Osteocyte (in vitro differentiated cells): ENCODE measurements around the gene SLC35E2B. TPM values are rescaled to one million over a fixed set of nuclear protein-coding genes. Genes with fewer than 3 reads are reported as not detected.
"Not testable (repeated sequence)": the region's sequence is repeated elsewhere in the genome, so short reads cannot be mapped to it uniquely, and the experiment has no call there.

Experiments
- DNase-seq: peaks from one replicate; pipeline ENCODE4 v3.0.0; 2021; ENCODE audit warnings: mixed read lengths; ENCODE audit not compliant: unreplicated experiment; ENCODE audit errors: extremely low spot score
- H3K27ac Mint-ChIP-seq: one replicate; pipeline ENCODE4 v1.8.0; 2021; ENCODE audit warnings: mild to moderate bottlenecking, mixed read lengths; ENCODE audit not compliant: unreplicated experiment
- H3K27me3 Mint-ChIP-seq: one replicate; pipeline ENCODE4 v1.8.0; 2021; ENCODE audit warnings: mixed read lengths; ENCODE audit not compliant: unreplicated experiment
- H3K36me3 Mint-ChIP-seq: one replicate; pipeline ENCODE4 v1.8.0; 2021; ENCODE audit warnings: mixed read lengths; ENCODE audit not compliant: unreplicated experiment
- H3K4me1 Mint-ChIP-seq: one replicate; pipeline ENCODE4 v1.8.0; 2021; ENCODE audit warnings: mixed read lengths; ENCODE audit not compliant: unreplicated experiment
- H3K4me3 Mint-ChIP-seq: one replicate; pipeline ENCODE4 v1.8.0; 2021; ENCODE audit warnings: mild to moderate bottlenecking, moderate library complexity, mixed read lengths; ENCODE audit not compliant: unreplicated experiment
- H3K9me3 Mint-ChIP-seq: one replicate; pipeline ENCODE4 v1.8.0; 2021; ENCODE audit warnings: mixed read lengths; ENCODE audit not compliant: unreplicated experiment
- total RNA-seq: library from RNA; stranded (reverse); gene quantifications from 2 replicates; pipeline ENCODE4 v1.2.1, GENCODE V29; 2021
- TF ChIP-seq, protein P1 (sequence below): fragments of 200-600 bp; sonication (generic); IDR thresholded peaks from 2 replicates; pipeline ENCODE4 v1.5.0; 2021; ENCODE audit warnings: antibody characterized with exemption, mild to moderate bottlenecking, moderate library complexity

Gene SLC35E2B
- total RNA-seq, 1 donor from 2014 or later: 84.9 TPM

- no peaks in the 10 kb centered on the region for H3K27me3 Mint-ChIP-seq
- H3K4me3 Mint-ChIP-seq: no peak overlapping the region
- peaks cover 2% of the 10 kb centered on the region for H3K4me1 Mint-ChIP-seq
- no peaks in the 10 kb centered on the region for H3K9me3 Mint-ChIP-seq
- H3K27ac Mint-ChIP-seq: no peak overlapping the region
- no peak for DNase-seq
- TF ChIP-seq, protein P1, sequence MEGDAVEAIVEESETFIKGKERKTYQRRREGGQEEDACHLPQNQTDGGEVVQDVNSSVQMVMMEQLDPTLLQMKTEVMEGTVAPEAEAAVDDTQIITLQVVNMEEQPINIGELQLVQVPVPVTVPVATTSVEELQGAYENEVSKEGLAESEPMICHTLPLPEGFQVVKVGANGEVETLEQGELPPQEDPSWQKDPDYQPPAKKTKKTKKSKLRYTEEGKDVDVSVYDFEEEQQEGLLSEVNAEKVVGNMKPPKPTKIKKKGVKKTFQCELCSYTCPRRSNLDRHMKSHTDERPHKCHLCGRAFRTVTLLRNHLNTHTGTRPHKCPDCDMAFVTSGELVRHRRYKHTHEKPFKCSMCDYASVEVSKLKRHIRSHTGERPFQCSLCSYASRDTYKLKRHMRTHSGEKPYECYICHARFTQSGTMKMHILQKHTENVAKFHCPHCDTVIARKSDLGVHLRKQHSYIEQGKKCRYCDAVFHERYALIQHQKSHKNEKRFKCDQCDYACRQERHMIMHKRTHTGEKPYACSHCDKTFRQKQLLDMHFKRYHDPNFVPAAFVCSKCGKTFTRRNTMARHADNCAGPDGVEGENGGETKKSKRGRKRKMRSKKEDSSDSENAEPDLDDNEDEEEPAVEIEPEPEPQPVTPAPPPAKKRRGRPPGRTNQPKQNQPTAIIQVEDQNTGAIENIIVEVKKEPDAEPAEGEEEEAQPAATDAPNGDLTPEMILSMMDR: no peak
- peaks cover 30% of the 10 kb centered on the region for H3K36me3 Mint-ChIP-seq
Observed at GRCh38 chr1:1666526-1666925, 26.1 kb downstream of the SLC35E2B start.

GRCh38 chr1:1665815-1666251 lies 26.8 kb downstream of the SLC35E2B start:
- Mint-ChIP-seq H3K27ac (no peak overlapping the region), H3K36me3 (peaks cover 23% of the 10 kb centered on the region), H3K4me1 (peaks cover 2% of the 10 kb centered on the region), H3K27me3 (no peaks in the 10 kb centered on the region), H3K4me3 (no peak overlapping the region), H3K9me3 (no peaks in the 10 kb centered on the region)
- no peak for DNase-seq
- TF ChIP-seq, protein P1: peak; percentile 56

DNA sequence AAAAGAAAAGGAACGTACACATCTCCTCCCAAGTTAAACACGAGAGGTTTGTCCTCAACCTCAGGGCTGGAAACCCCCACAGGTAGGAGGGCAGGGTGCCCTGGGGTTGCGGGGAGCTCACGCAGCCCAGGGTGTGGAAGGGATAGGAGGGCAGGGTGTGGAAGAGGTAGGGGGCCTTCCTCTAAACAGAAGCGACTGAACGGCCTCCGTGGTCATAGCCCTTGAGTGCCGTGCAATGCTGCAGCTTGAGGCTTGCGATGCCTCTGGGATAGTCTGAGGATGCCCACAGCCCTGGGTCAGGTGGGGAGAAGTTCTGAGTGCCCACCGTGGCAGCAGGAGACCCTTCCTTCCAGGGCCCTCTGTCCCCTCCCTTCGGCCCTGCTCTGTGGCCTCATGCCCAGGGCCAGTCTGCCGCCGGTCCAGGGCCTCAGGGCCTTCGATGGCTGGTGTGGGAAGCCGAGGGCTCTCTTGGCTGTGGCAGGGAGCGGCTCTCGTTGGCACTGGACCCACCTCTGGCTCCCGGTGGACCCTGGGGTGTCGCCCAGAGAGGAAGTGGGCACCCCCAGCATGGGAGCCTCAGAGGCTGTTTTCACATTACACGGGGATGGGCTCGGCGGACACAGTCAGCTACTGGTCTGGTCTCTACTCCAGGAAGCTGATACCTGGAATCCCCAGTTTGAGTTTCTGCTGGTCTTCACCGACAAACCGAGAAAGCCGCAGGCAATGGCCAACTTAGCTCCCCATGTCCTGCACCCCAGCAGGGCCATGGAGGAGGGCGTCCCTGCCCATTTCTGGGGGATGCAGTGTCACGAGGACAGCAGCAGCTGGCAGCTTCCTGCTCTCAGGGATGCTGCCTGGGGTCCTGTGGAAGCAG lies 27.4 kb downstream of the SLC35E2B start:
- no peak for DNase-seq
- TF ChIP-seq, protein P1: no peak
- no peaks in the 10 kb centered on the region for H3K9me3 Mint-ChIP-seq
- H3K27me3 Mint-ChIP-seq: no peaks in the 10 kb centered on the region
- H3K27ac Mint-ChIP-seq: no peak overlapping the region
- H3K4me3 Mint-ChIP-seq: no peak overlapping the region
- peaks cover 2% of the 10 kb centered on the region for H3K4me1 Mint-ChIP-seq
- peaks cover 21% of the 10 kb centered on the region for H3K36me3 Mint-ChIP-seq

DNA sequence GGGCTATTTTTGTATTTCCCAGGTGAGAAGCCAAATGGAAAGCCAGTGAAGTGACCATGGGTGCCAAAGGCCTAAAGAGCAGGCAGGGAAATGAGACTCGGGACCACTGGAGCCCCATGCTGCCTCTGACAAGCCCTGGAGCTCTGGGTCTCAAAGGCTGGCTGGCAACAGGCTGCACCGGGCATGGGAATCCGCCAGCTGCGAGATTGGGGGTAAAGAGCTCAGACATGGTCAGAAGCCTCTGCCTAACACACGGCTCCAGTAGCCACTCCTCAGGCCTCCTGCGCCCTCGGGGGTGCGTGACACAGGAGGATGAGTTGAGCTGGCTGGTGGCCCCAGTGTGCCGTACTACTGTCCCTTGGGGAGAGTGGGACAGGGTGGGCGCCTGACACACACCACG lies 28.3 kb downstream of the SLC35E2B start:
- H3K4me3 Mint-ChIP-seq, H3K27me3 Mint-ChIP-seq, H3K27ac Mint-ChIP-seq: not testable (repeated sequence)

DNA sequence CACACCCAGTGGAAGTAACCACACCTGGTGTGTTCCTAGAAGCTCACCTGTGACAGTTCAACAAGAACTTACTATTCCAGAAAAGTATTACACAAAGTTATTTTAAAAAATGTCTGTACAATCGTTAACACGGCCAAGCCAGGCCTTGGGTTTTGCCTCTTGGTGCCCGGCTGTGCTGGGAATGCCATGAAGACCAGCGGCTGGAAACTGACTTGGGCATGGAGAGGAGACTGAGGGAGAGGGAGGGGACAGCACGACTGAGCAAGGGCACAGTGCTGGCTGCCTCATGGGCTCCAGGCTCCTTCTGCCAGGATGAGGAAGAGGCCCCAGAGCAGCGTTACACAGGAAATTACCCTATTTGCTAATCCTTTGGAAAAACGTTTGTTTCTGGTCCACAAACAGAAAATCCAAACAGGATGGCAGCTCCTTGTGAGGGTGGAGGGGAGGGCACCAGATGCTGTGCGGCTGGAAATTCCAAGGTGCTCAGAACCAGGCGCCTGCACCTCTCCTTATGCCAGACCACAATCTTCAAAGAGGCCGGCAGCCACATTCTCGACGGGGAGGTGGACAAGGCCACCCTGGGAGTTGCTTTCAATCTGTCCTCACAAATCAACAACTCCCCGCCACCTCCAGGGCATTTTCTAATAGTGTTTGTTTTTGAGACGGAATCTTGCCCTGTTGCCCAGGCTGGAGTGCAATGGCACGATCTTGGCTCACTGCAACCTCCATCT lies 29.6 kb downstream of the SLC35E2B start:
- not testable (repeated sequence) for DNase-seq, H3K4me3 Mint-ChIP-seq, H3K9me3 Mint-ChIP-seq, H3K4me1 Mint-ChIP-seq, H3K27me3 Mint-ChIP-seq
- H3K36me3 Mint-ChIP-seq: peaks cover 11% of the 10 kb centered on the region
- H3K27ac Mint-ChIP-seq: peak overlapping the region; percentile 47

More for the DNA sequence above, 28.3 kb downstream of the SLC35E2B start:
- not testable (repeated sequence) for H3K9me3 Mint-ChIP-seq, H3K4me1 Mint-ChIP-seq, DNase-seq
- peaks cover 17% of the 10 kb centered on the region for H3K36me3 Mint-ChIP-seq

- DNase-seq, H3K36me3 Mint-ChIP-seq, H3K4me3 Mint-ChIP-seq, H3K9me3 Mint-ChIP-seq, H3K27me3 Mint-ChIP-seq, H3K4me1 Mint-ChIP-seq: not testable (repeated sequence)
- H3K27ac Mint-ChIP-seq: peak overlapping the region; percentile 47
Observed at GRCh38 chr1:1662392-1662791, 30.2 kb downstream of the SLC35E2B start.
